ENCODE data around the gene C20orf202.

C20orf202 gene

GRCh38 chr20:1166948-1167720 lies 36.1 kb upstream of the C20orf202 start:
- Histone ChIP-seq H3K9me3 (ENCODE audit: control insufficient read depth, insufficient read depth, low read length) (no peaks in the 10 kb centered on the region), H3K4me1 (ENCODE audit: control insufficient read depth, insufficient read depth, low read length) (no peaks in the 10 kb centered on the region), H3K27ac (ENCODE audit: low read depth, low read length) (no peak overlapping the region), H3K9ac (ENCODE audit: low read depth, low read length) (no peak overlapping the region), H3K4me3 (ENCODE audit: low read depth, low read length) (no peak overlapping the region), H3K27me3 (ENCODE audit: control insufficient read depth, insufficient read depth, low read length) (no peaks in the 10 kb centered on the region), H3K36me3 (ENCODE audit: control insufficient read depth, insufficient read depth, low read length) (peaks cover 79% of the 10 kb centered on the region)

- H3K27ac ChIP-seq (ENCODE audit: low read depth, low read length), result no peak overlapping the region
- H3K4me1 ChIP-seq (ENCODE audit: control insufficient read depth, insufficient read depth, low read length), result no peaks in the 10 kb centered on the region
- H3K27me3 ChIP-seq (ENCODE audit: control insufficient read depth, insufficient read depth, low read length), result no peaks in the 10 kb centered on the region
- H3K9me3 ChIP-seq (ENCODE audit: control insufficient read depth, insufficient read depth, low read length), result no peaks in the 10 kb centered on the region
- H3K9ac ChIP-seq (ENCODE audit: low read depth, low read length), result no peak overlapping the region
- H3K36me3 ChIP-seq (ENCODE audit: control insufficient read depth, insufficient read depth, low read length), result peaks cover 64% of the 10 kb centered on the region
- H3K4me3 ChIP-seq (ENCODE audit: low read depth, low read length), result no peak overlapping the region
These were observed 34.0 kb upstream of the C20orf202 start for GRCh38 chr20:1169224-1169623.

- Histone ChIP-seq H3K4me3 (ENCODE audit: low read depth, low read length) (no peak overlapping the region), H3K4me1 (ENCODE audit: control insufficient read depth, insufficient read depth, low read length) (no peaks in the 10 kb centered on the region), H3K27ac (ENCODE audit: low read depth, low read length) (no peak overlapping the region), H3K9me3 (ENCODE audit: control insufficient read depth, insufficient read depth, low read length) (no peaks in the 10 kb centered on the region), H3K36me3 (ENCODE audit: control insufficient read depth, insufficient read depth, low read length) (peaks cover 41% of the 10 kb centered on the region), H3K9ac (ENCODE audit: low read depth, low read length) (no peak overlapping the region), H3K27me3 (ENCODE audit: control insufficient read depth, insufficient read depth, low read length) (no peaks in the 10 kb centered on the region)
These were observed 31.7 kb upstream of the C20orf202 start for GRCh38 chr20:1171461-1172093.

- no peaks in the 10 kb centered on the region for H3K27me3 ChIP-seq (ENCODE audit: control insufficient read depth, insufficient read depth, low read length)
- no peak overlapping the region for H3K27ac ChIP-seq (ENCODE audit: low read depth, low read length)
- peaks cover 20% of the 10 kb centered on the region; the same call in 1 of the 2 replicates for H3K36me3 ChIP-seq (ENCODE audit: control insufficient read depth, insufficient read depth, low read length)
- H3K9me3 ChIP-seq (ENCODE audit: control insufficient read depth, insufficient read depth, low read length), result no peaks in the 10 kb centered on the region
- no peaks in the 10 kb centered on the region for H3K4me1 ChIP-seq (ENCODE audit: control insufficient read depth, insufficient read depth, low read length)
- no peak overlapping the region for H3K4me3 ChIP-seq (ENCODE audit: low read depth, low read length)
- no peak overlapping the region for H3K9ac ChIP-seq (ENCODE audit: low read depth, low read length)
These were observed 29.6 kb upstream of the C20orf202 start for GRCh38 chr20:1173698-1174097.

- Histone ChIP-seq H3K4me3 (ENCODE audit: low read depth, low read length) (no peak overlapping the region), H3K4me1 (ENCODE audit: control insufficient read depth, insufficient read depth, low read length) (no peaks in the 10 kb centered on the region), H3K27ac (ENCODE audit: low read depth, low read length) (no peak overlapping the region), H3K27me3 (ENCODE audit: control insufficient read depth, insufficient read depth, low read length) (no peaks in the 10 kb centered on the region), H3K9ac (ENCODE audit: low read depth, low read length) (no peak overlapping the region), H3K9me3 (ENCODE audit: control insufficient read depth, insufficient read depth, low read length) (no peaks in the 10 kb centered on the region), H3K36me3 (ENCODE audit: control insufficient read depth, insufficient read depth, low read length) (peaks cover 9% of the 10 kb centered on the region; the same call in 1 of the 2 replicates)
These were observed 28.5 kb upstream of the C20orf202 start for GRCh38 chr20:1174787-1175186.

- peaks cover 6% of the 10 kb centered on the region for H3K27me3 ChIP-seq (ENCODE audit: control insufficient read depth, insufficient read depth, low read length)
- no peaks in the 10 kb centered on the region for H3K9me3 ChIP-seq (ENCODE audit: control insufficient read depth, insufficient read depth, low read length)
- H3K9ac ChIP-seq (ENCODE audit: low read depth, low read length), result no peak overlapping the region
- H3K27ac ChIP-seq (ENCODE audit: low read depth, low read length), result no peak overlapping the region
- 0 out of 2 replicates have a peak, but pooled peaks cover 3% of the 10 kb centered on the region for H3K4me1 ChIP-seq (ENCODE audit: control insufficient read depth, insufficient read depth, low read length)
- H3K36me3 ChIP-seq (ENCODE audit: control insufficient read depth, insufficient read depth, low read length), result no peaks in the 10 kb centered on the region
- H3K4me3 ChIP-seq (ENCODE audit: low read depth, low read length), result no peak overlapping the region
These were observed 25.6 kb upstream of the C20orf202 start for GRCh38 chr20:1177680-1178079.

GRCh38 chr20:1178103-1178502 lies 25.2 kb upstream of the C20orf202 start:
- no peak overlapping the region for H3K9ac ChIP-seq (ENCODE audit: low read depth, low read length)
- H3K27ac ChIP-seq (ENCODE audit: low read depth, low read length), result no peak overlapping the region

GRCh38 chr20:1178623-1179022 lies 24.6 kb upstream of the C20orf202 start:
- peaks cover 15% of the 10 kb centered on the region for H3K27me3 ChIP-seq (ENCODE audit: control insufficient read depth, insufficient read depth, low read length)
- no peaks in the 10 kb centered on the region for H3K36me3 ChIP-seq (ENCODE audit: control insufficient read depth, insufficient read depth, low read length)
- 0 out of 2 replicates have a peak, but pooled peaks cover 3% of the 10 kb centered on the region for H3K4me1 ChIP-seq (ENCODE audit: control insufficient read depth, insufficient read depth, low read length)

More at GRCh38 chr20:1178103-1178502, 25.2 kb upstream of the C20orf202 start:
- no peak overlapping the region for H3K4me3 ChIP-seq (ENCODE audit: low read depth, low read length)
- no peaks in the 10 kb centered on the region for H3K36me3 ChIP-seq (ENCODE audit: control insufficient read depth, insufficient read depth, low read length)
- 0 out of 2 replicates have a peak, but pooled peaks cover 3% of the 10 kb centered on the region for H3K4me1 ChIP-seq (ENCODE audit: control insufficient read depth, insufficient read depth, low read length)
- H3K9me3 ChIP-seq (ENCODE audit: control insufficient read depth, insufficient read depth, low read length), result no peaks in the 10 kb centered on the region
- H3K27me3 ChIP-seq (ENCODE audit: control insufficient read depth, insufficient read depth, low read length), result peaks cover 10% of the 10 kb centered on the region

DNA sequence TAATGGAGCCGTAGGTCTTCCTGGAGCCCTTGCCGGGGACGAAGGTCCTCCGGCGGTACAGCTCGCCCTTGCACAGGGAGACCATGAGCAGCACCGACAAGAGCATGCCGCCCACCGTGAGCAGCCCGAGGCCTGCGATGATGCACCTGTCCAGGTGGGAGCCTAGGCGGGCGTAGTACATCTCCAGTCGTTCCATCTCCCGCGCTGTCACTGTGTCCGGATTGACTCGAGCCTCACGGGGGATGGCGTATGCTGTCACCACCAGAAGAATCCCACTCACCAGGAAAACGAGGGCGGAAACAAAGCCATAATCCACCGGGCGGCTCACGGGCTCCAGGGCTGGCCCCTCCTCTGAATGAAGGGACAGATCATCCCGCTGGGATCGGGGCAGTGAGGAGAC lies 22.3 kb upstream of the C20orf202 start:
- Histone ChIP-seq H3K4me3 (ENCODE audit: low read depth, low read length) (no peak overlapping the region), H3K36me3 (ENCODE audit: control insufficient read depth, insufficient read depth, low read length) (no peaks in the 10 kb centered on the region), H3K9me3 (ENCODE audit: control insufficient read depth, insufficient read depth, low read length) (no peaks in the 10 kb centered on the region), H3K9ac (ENCODE audit: low read depth, low read length) (no peak overlapping the region), H3K27ac (ENCODE audit: low read depth, low read length) (no peak overlapping the region), H3K27me3 (ENCODE audit: control insufficient read depth, insufficient read depth, low read length) (peaks cover 31% of the 10 kb centered on the region), H3K4me1 (ENCODE audit: control insufficient read depth, insufficient read depth, low read length) (peaks cover 3% of the 10 kb centered on the region; the same call in 1 of the 2 replicates)

More at GRCh38 chr20:1178623-1179022, 24.6 kb upstream of the C20orf202 start:
- Histone ChIP-seq H3K27ac (ENCODE audit: low read depth, low read length) (no peak overlapping the region), H3K9me3 (ENCODE audit: control insufficient read depth, insufficient read depth, low read length) (no peaks in the 10 kb centered on the region), H3K9ac (ENCODE audit: low read depth, low read length) (no peak overlapping the region), H3K4me3 (ENCODE audit: low read depth, low read length) (no peak overlapping the region)

GRCh38 chr20:1182106-1182505 lies 21.1 kb upstream of the C20orf202 start:
- H3K27ac ChIP-seq (ENCODE audit: low read depth, low read length), result no peak overlapping the region
- H3K27me3 ChIP-seq (ENCODE audit: control insufficient read depth, insufficient read depth, low read length), result peaks cover 43% of the 10 kb centered on the region
- H3K4me1 ChIP-seq (ENCODE audit: control insufficient read depth, insufficient read depth, low read length), result peaks cover 15% of the 10 kb centered on the region
- no peaks in the 10 kb centered on the region for H3K36me3 ChIP-seq (ENCODE audit: control insufficient read depth, insufficient read depth, low read length)
- H3K9ac ChIP-seq (ENCODE audit: low read depth, low read length), result no peak overlapping the region
- no peak overlapping the region for H3K4me3 ChIP-seq (ENCODE audit: low read depth, low read length)
- H3K9me3 ChIP-seq (ENCODE audit: control insufficient read depth, insufficient read depth, low read length), result no peaks in the 10 kb centered on the region

DNA sequence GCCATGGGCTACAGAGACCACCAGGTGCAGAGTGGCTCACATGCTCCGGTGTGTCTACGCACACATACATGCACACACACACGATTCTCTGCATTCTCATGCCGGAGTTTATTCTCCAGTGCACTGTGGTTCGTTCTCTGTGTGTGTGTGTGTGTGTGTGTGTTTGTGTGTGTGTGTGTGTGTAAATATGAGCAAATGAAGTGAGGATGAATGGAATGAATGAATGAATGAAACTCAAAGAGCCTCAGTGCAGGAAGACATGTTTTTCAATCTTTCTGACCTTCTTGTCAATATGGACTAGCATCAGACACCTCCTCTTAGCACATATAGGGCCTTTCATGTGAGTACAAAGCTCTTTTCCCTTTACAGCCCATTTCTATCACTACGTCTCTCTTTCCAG lies 20.1 kb upstream of the C20orf202 start:
- Histone ChIP-seq H3K4me3 (ENCODE audit: low read depth, low read length) (no peak overlapping the region), H3K36me3 (ENCODE audit: control insufficient read depth, insufficient read depth, low read length) (no peaks in the 10 kb centered on the region), H3K4me1 (ENCODE audit: control insufficient read depth, insufficient read depth, low read length) (peaks cover 24% of the 10 kb centered on the region)

More for the DNA sequence above, 20.1 kb upstream of the C20orf202 start:
- Histone ChIP-seq H3K9ac (ENCODE audit: low read depth, low read length) (no peak overlapping the region), H3K27ac (ENCODE audit: low read depth, low read length) (no peak overlapping the region), H3K9me3 (ENCODE audit: control insufficient read depth, insufficient read depth, low read length) (no peaks in the 10 kb centered on the region), H3K27me3 (ENCODE audit: control insufficient read depth, insufficient read depth, low read length) (peaks cover 48% of the 10 kb centered on the region)
